VCaP (cell line): ENCODE measurements around the gene SUCNR1.

ENCODE experiments used
- H3K27ac ChIP-seq: fragments of 450-650 bp; 2 replicates; pipeline ENCODE4 v1.5.1; 2017
- CTCF ChIP-seq: fragments of 450-650 bp; conservative IDR thresholded peaks from 2 replicates; pipeline ENCODE4 v1.5.1; 2017; ENCODE audit warnings: mild to moderate bottlenecking, moderate library complexity

Gene SUCNR1

DNA sequence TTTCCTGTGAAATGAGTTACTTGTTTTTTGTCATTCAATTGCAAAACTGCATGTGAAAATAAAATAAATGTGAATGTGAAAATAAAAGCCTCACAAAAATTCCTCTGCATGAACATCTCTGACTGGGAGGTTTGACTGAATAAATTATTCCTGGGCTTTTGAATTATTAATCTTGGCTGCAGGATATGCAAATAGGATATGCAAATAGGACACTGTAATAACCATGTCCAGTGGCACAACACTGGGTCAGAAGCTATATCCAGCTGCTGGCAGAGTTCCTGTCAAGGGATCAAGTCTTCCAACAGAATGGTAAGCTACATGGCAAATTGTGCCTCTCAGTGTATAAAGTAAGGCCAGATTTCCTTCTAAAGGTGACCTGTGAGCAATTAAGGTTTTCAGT lies at the start of gene SUCNR1:
TSS of gene SUCNR1 (plus strand) at position 246 of the 400 bp plus-strand sequence. CDS start 6,250 bp downstream, outside the sequence.
- no peak for TF ChIP-seq CTCF
- H3K27ac ChIP-seq = no peak within 1 kb of the TSS

DNA sequence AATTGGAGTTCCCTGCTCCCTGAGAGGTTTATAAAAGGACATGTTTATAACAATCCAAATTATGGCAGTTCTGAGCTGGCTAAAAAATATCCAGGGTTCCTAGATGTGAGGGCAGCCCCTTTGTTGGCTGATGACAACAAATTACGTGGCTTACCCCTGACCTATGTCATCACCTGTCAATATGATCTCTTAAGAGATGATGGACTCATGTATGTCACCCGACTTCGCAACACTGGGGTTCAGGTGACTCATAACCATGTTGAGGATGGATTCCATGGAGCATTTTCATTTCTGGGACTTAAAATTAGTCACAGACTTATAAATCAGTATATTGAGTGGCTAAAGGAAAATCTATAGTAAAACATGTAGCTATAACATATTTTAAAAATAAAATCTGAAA lies 45.6 kb upstream of the SUCNR1 start:
- no peak for TF ChIP-seq CTCF
- no peak overlapping the region for H3K27ac ChIP-seq

DNA sequence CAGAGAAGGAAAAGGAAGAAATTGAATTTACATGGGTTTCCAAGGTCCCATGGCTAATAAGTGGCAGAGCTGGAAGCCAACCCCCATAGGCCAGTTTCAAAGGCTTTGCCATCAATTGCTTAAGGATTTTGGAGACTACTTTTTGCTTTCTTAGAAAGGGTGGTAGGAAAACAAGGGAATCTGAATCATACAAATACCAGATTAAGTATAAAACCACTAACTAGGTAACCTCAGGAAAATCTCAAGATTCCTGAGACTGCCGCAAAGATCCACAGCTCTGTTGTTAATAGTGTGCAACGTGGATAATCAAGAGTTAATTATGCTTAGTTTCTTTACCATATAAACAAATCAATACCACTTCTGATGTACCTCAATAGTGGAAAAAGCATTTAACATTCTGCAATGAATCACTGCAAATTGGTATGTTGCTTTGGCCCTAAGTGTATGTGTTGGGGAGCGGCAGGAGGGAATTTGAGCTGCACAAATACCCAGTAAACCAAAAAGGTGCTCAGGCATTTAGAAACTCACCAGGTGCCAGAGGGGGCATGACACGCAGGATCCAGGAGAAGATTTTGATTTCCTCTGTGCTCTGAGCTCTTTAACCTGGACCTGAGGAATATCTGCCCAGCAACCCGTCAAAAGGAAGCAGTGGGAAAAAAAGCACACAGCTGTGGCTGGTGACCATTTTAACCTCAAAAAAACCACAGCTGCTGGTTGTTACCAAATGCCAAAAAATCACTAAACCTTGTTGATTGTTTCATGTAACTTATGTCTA lies 37.5 kb upstream of the SUCNR1 start:
- TF ChIP-seq CTCF = no peak
- H3K27ac ChIP-seq = no peak overlapping the region

GRCh38 chr3:151837057-151837456 lies 36.4 kb upstream of the SUCNR1 start:
- no peak overlapping the region for H3K27ac ChIP-seq
- TF ChIP-seq CTCF = no peak

DNA sequence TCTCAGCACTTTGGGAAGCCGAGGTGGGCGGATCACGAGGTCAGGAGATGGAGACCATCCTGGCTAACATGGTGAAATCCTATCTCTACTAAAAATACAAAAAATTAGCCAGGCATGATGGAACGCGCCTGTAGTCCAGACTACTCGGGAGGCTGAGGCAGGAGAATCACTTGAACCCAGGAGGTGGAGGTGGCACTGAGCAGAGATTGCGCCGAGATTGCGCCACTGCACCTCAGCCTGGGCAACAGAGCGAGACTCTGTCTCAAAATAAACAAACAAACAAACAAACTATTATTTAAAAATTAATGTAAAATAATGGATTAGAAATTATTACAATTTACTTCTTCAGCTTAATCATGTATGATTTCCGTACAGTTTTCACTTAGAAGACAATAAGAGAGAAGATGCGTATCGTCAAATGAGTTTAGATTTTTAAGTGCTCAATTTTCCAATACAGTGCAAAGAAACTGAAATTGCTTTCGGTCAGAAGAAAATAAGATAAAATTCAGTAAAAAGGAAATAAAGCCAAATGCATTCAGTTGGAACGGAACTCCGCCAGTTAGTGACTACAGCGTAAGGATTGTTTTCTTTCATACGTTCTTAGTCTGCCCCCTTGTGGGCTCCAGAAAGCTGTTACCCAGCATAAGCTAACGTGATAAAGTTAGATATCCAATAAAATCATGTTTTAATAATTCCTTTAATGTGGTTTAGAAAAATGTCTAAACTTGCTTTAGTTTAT lies 34.7 kb upstream of the SUCNR1 start:
- peak; percentile 84 for TF ChIP-seq CTCF
- H3K27ac ChIP-seq = no peak overlapping the region

DNA sequence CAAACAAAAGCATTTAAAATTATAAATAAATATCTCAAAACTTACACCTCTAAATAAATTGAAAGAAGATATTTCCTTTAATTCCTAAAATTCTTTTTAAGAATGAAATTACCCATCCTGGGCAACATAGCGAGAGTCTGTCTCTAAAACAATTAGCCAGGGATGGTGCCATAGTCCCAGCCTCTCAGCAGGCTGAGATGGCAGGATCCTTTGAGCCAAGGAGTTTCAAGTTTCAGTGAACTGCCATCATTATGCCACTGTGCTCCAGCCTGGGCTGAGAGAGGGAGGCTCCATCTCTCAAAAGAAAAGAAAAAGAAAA lies 34.2 kb upstream of the SUCNR1 start:
- no peak overlapping the region for H3K27ac ChIP-seq
- peak; percentile 34 for TF ChIP-seq CTCF

DNA sequence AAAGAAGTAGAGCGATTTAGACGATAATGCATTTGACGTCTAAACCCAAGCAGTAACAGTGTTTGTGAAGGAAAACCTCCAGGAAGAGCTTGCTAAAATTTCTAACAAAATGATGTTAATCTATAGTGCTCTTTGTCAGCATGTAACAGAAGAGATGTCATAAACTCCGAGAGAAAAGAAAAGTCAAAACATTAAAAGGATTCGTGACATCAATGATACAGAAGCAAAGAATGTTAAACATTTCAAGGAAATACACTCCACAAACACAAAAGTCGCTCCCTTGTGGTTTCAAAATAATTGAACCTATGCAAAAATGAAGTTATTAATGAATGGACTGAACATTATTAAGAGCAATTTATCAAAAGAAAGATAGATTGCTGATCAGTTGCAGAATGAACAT lies 31.6 kb upstream of the SUCNR1 start:
- TF ChIP-seq CTCF = no peak
- H3K27ac ChIP-seq = no peak overlapping the region
